HG03469 (cell line): ENCODE measurements around the gene HTR5A.

ENCODE experiments used
- ATAC-seq: cut with Tn5 transposase; IDR thresholded peaks from one replicate; pipeline ENCODE4 v1.9.1; 2021; ENCODE audit warnings: mild to moderate bottlenecking, moderate library complexity, moderate number of reproducible peaks; ENCODE audit not compliant: unreplicated experiment

The HTR5A gene

GRCh38 chr7:155136619-155137243 is 66.6 kb downstream of the HTR5A start:
- ATAC-seq = no peak
